ENCODE results near the gene CLDN2.

CLDN2 gene

GRCh38 chrX:106927700-106928099 lies 7.5 kb downstream of the CLDN2 start:
- DNase-seq, result no peak

DNA sequence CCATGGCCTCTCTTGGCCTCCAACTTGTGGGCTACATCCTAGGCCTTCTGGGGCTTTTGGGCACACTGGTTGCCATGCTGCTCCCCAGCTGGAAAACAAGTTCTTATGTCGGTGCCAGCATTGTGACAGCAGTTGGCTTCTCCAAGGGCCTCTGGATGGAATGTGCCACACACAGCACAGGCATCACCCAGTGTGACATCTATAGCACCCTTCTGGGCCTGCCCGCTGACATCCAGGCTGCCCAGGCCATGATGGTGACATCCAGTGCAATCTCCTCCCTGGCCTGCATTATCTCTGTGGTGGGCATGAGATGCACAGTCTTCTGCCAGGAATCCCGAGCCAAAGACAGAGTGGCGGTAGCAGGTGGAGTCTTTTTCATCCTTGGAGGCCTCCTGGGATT lies 8.0 kb downstream of the CLDN2 start:
- DNase-seq, result no peak

DNA sequence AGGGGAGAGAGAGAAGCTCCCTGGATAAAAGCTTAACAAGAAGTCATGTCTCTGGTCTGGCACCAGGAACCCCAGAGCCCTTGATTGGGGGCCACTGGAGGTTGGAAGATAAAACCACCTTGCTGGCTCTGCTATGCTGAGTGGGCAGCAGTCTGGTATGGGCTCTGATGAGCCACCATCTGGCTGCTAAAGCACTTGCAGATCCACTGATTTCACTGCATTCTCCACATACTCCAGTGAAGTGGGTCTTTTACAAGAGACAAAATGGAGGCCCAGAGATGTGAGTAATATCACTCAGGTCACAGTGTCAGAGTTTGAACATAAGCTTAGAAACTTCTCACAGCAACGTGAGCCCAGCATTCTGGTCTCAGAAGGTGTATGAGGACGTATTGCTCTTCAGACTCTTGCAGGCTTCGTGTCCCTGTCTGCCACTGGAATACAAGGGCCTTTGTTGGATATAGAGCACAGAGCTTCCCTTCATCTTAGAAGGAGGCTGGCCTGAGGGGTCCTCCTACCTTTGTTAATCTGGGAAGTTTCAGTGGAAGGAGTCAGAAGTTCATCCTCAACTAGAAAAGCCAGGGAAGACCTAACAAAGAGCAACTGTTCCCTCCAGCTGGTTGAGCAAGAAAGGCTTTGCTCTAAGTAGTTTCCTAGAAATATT lies 11.8 kb downstream of the CLDN2 start:
- DNase-seq, result no peak

DNA sequence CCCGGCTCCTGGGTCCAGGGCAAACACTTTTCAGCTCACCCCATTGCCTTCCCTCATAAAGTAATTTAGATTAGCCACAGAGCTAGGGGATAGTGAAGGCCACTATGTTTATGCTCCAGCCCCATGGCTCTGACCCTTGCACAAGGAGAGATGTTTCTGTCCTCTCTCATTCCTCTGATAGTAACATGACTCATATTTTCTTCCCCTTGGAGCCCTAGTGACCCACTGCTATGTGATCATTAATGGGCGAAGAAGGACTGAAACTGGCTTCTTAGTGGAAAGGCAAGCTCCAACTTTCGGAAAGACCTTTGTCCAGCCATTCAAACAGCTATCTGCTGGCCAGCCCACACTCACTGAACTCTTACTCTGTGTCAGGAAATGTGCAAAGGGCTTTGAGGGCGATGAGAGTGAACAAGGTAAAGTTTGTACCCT lies 12.3 kb downstream of the CLDN2 start:
- no peak for DNase-seq

DNA sequence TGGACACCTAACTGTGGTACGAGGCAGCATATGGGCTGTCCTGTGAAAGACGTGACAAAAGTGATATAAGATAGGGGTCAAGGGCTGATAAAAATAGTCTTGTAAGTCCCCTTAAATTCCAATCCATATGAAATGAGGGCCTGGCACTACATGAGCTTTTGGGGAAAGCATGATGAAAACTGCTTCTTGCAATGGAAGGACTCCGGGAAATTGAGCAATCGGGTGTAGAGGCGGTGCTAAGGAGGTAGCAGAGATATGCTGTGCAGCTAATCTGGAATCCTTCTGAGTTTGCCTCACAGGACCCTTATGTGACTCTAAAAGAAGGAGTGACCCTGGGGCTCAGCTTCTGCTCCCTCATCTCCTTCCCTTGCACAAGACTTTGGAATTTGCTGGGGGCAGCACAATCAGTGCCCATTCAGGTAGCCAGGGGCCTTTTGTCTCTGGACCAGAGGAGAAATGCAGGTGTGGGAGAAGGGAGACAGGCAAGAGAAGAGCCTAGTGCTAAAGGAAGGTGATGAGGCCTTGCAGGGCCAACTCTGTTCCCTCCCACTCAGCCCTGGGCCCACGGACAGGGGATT lies 12.8 kb downstream of the CLDN2 start:
- DNase-seq, result no peak

DNA sequence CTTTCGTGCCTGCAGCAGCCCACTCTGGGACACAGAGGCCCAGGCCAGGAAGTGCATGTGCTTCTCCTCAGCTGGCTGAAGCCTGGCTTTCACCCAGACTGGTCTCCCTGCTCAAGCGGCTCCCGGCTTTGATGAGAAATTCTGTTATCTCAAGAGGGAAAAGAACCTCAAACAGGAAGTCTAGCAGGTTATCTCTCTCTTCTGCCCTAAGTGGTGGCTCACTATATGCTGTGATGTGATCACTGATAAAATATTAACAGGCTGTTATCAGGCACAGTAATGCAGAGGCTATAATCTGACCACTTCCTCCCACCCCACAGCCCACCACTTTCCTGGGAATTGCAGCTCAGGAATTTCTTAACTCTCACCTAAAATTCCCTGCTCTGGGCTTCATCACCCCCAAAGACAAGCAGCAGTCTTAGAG lies 13.3 kb downstream of the CLDN2 start:
- no peak for DNase-seq

GRCh38 chrX:106935175-106935574 lies 15.0 kb downstream of the CLDN2 start:
- no peak for DNase-seq

GRCh38 chrX:106936246-106936645 lies 16.0 kb downstream of the CLDN2 start:
- no peak for DNase-seq

DNA sequence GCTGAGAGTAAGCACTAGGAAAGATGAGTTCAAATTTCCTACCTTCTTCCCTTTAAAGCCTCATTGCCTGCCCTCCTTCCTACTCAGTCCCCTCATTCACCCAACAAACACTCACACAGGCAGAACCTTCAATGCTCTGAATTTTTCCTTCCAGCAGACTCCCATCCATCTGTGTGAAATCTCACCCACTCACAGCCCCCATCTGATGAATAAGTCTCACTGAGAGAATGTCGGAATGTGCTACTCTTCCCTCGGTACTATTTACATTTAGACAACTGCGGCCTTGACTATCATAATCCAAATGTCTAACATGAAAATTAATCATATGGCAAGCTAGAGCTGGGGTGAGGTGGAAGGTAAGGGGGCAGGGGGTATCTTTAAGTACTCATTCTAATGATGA lies 19.4 kb downstream of the CLDN2 start:
- DNase-seq, result no peak

DNA sequence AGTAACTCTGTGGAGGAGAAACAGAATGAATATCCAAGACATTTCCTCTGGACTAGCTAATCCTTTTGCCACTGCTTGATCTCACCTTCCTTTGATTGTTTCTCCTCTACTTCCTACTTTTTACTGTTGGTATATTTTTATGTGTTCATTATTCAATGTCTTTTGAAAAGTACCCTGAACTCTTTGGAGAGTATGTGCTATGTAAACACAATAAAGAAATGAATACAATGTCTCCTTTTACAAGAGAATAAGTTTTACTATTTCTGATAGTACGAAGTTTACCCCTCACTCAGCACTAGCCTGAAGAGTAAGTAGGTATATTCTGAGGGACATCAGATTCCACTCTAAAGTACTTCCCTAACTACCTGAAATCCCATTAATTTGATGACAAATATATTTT lies 19.9 kb downstream of the CLDN2 start:
- DNase-seq, result no peak

- DNase-seq, result no peak
Observed at GRCh38 chrX:106946464-106946863, 26.3 kb downstream of the CLDN2 start.

DNA sequence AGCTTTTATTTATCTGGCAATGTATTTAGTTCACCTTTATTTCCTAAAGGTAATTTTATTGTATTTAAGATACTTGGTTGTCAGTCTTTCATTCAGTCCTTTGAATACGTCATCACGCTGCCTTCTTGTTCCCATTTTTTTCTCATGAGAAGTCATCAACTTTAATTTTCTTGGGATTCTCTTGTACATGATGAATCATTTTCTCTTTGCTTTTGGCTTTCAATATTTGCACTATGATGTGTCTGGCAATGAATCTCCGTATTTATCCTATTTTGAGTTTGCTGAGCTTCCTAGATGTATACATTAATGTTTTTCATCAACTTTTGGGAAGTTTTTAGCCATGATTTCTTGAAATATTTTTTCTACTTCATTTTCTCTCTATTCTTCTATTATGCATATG lies 28.4 kb downstream of the CLDN2 start:
- no peak for DNase-seq

GRCh38 chrX:106949366-106949765 lies 29.2 kb downstream of the CLDN2 start:
- no peak for DNase-seq

GRCh38 chrX:106950381-106950780 lies 30.2 kb downstream of the CLDN2 start:
- no peak for DNase-seq

DNA sequence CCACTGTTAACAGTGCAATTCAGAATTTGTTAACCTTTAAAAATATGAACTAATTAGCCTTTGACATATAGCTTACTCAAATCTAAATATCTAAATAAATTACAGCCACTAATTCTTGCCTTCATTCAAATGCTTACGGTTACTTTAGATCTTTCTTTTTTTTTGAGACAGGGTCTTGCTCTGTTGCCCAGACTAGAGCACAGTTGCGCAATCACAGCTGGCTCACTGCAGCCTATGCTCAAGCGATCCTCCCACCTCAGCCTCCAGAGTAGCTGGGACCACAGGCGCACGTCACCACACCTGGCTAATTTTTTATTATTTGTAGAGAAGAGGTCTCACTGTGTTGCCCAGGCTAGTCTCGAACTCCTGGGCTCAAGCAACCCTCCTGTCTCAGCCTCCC lies 31.0 kb downstream of the CLDN2 start:
- DNase-seq, result no peak

DNA sequence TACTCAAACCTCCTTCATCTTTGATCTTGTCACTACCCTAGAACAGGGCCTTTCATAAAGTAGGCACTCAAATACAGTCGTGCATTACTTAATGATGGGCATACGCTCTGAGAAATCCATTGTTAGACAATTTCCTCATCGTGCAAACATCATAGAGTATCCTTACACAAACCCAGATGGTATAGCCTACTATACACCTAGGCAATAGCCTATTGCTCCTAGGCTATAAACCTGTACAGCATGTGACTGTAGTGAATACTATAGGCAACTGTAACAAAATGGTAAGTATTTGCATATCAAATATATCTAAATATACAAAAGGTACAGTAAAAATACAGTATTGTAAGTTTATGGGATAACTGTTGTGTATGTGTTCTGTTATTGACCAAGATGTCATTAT lies 31.9 kb downstream of the CLDN2 start:
- DNase-seq, result no peak

GRCh38 chrX:106952538-106952937 lies 32.3 kb downstream of the CLDN2 start:
- DNase-seq, result no peak

GRCh38 chrX:106952988-106953387 lies 32.8 kb downstream of the CLDN2 start:
- no peak for DNase-seq

DNA sequence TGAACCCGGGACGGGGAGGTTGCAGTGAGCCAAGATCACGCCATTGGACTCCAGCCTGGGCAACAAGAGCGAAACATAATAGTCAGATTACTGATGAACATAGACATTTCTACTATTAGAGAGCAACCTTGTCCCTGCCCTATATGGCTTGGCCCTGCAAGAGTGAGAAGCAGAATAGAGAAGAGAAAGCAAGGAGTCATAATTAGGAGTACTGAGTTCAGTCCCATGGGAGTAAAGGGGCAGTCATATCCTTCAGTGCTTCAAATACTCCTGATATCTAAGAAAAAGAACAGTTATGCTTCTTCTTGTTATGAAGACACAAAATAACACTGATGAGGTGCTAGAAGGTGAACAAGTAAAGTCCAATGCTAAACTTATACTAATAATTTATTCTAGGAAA lies 33.8 kb downstream of the CLDN2 start:
- no peak for DNase-seq

GRCh38 chrX:106955004-106955772 lies 35.0 kb downstream of the CLDN2 start:
- DNase-seq, result no peak

DNA sequence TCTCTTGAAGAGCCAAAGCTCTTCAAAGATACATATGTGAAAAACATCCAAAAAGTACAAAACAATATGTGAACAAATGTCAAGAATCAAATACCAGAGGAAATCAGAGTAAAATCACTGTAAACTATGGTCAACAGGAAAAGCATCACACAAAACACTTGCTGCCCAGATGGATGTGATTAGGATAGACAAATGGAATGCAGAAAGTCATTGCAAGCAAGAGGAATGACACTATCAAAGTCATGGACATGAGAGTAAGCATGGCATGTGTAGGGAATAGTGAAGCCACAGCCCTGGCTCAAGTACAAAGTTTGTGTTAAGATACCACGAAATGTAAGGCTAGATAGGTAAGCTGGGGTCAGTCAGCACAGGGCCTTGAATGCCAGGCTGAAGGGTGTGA lies 37.7 kb downstream of the CLDN2 start:
- DNase-seq, result no peak

GRCh38 chrX:106959901-106960300 lies 39.7 kb downstream of the CLDN2 start:
- DNase-seq, result no peak

DNA sequence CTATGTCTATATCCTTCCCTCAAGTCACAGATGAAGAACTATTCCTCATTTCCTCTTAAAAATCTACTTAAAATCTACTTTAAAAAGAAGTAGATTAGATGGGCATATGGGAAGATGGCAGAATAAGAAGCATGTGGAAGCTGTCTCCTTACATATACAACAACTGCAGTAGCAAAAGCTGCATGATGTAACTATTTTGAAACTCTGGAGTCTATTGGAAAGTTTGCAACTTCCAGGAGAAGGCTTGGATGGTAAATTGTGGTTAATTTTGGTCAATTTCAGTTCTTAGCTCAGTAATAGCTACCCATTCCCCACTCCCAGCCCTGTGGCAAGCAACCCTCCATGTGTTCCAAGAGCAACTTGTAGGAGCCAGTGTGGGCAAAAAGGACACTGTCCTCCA lies 42.9 kb downstream of the CLDN2 start:
- no peak for DNase-seq

- DNase-seq, result no peak
Observed at GRCh38 chrX:106964290-106964689, 44.1 kb downstream of the CLDN2 start.

Data from activated CD4-positive, alpha-beta T cell treated with anti-CD3 and anti-CD28 coated beads for 48 hours (primary cell).